Esophagus muscularis mucosa (tissue), 3 donors: ENCODE data around the gene RNF5.

Experiments used
- CTCF ChIP-seq, 3 experiments: fragments of 200-600 bp in 2 of 3; fragments of 450-650 bp in 1 of 3; sonication (generic) in 2 of 3; IDR thresholded peaks; one replicate each; pipeline ENCODE4 v1.5.1; 2017 to 2019; ENCODE audit warnings: antibody characterized with exemption in 3 of 3, mild to moderate bottlenecking in 2 of 3, moderate library complexity in 1 of 3
- POLR2A ChIP-seq: fragments of 450-650 bp; IDR thresholded peaks from one replicate; pipeline ENCODE4 v1.6.1; 2017; ENCODE audit warnings: antibody characterized with exemption, moderate library complexity, mild to moderate bottlenecking, low read depth

DNA sequence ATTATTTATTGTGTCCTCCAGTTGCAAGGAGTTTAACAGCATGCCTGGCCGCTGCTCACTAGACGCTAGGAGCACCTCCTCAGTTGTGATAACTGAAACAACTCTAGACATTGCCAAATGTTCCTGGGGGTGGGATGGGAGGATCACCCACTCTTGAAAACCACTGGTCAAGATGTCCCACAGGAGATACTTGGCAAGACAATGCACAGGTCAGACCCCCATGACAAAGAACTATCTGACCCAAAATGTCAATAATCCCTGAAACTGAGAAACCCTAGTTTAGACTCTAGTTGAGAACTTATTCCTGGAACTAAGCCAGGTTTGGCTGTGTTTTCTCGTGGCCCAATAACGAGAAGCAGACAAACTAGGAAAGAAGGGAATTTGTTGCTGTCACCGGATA is 38.6 kb upstream of the RNF5 start:
- TF ChIP-seq CTCF (IDR thresholded peaks at IDR 0.05) = no peak
- TF ChIP-seq POLR2A = no peak
